ENCODE measurements around the gene SPOCK1. TPM values are rescaled to one million over a fixed set of nuclear protein-coding genes. Genes with fewer than 3 reads are reported as not detected.

The SPOCK1 gene
- total and polyA plus RNA-seq, 2 donors (not counting 3 experiments of a cell fraction or from before 2014, with no cell fraction given): 144 to 280 TPM

DNA sequence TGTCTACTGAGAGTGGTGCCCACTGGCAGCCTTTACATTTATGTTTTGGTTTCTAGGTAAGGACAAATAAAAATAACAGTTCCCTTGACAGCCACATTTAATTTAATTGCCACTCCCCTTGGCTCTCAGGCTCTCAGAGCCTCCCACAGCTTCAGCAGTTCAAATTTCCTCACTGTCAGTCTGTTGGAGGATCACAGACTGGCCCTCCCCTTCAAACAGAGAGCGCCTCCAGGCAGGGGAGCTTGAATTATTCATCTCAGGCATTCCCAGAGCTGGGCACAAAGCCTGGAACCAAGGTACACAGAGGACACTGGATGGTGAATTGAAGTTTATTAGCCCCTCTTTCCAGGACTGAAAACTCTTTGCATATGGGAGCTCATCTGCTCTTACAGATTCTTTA lies 407.7 kb downstream of the SPOCK1 start:
- Histone ChIP-seq H3K4me3 (replicated peaks in 1 of 3; ENCODE audit: insufficient read depth in 1 of 3, low read depth in 1 of 3, low read length in 3 of 3) (no peak overlapping the region), H3K9me1 (replicated peaks; ENCODE audit: control insufficient read depth, extremely low read depth, insufficient read depth, low read length) (no peaks in the 10 kb centered on the region), H3K9ac (replicated peaks; ENCODE audit: extremely low read depth, insufficient read depth, low read length) (no peak overlapping the region), H3K27me3 (ENCODE audit: control insufficient read depth in 2 of 2, insufficient read depth in 2 of 2, low read length in 2 of 2) (no peaks in the 10 kb centered on the region), H3K79me2 (ENCODE audit: control insufficient read depth, insufficient read depth, low read length) (no peaks in the 10 kb centered on the region), H4K20me1 (replicated peaks; ENCODE audit: control insufficient read depth, extremely low read depth, insufficient read depth, low read length) (no peaks in the 10 kb centered on the region), H3K27ac (ENCODE audit: insufficient read depth, low read depth, low read length) (no peak overlapping the region), H2AFZ (ENCODE audit: low read depth, low read length) (no peak overlapping the region), H3K36me3 (ENCODE audit: control insufficient read depth in 2 of 2, extremely low read depth in 1 of 2, insufficient read depth in 2 of 2, low read length in 2 of 2) (no peaks in the 10 kb centered on the region), H3K4me2 (ENCODE audit: insufficient read depth, low read length) (no peak overlapping the region), H3K9me3 (replicated peaks; ENCODE audit: control insufficient read depth, insufficient read depth, low read length) (no peaks in the 10 kb centered on the region), H3K4me1 (ENCODE audit: control insufficient read depth, extremely low read depth, insufficient read depth, low read length) (no peaks in the 10 kb centered on the region)
- DNase-seq (ENCODE audit: low read depth, low spot score) (no peak), FAIRE-seq (no peak)
- CTCF ChIA-PET: interaction anchor here (1.0 kb wide), 1 partner anchor 16 kb away, joined by 3 read pairs; no protein-coding TSS in a partner anchor
- POLR2A ChIA-PET: no interaction called here
- dilution Hi-C loops (cut with MboI; ENCODE audit: extremely low pct_ligation_motif_present, low sequenced_read_pairs) (no loop called here), intact Hi-C loops (cut with micrococcal nuclease) (no loop called here)
- TF ChIP-seq EZH2 (IDR thresholded peaks at IDR 0.05; ENCODE audit: borderline replicate concordance, low read depth, low read length, severe bottlenecking): no peak
- no peak for TF ChIP-seq POLR2A (IDR thresholded peaks at IDR 0.05; ENCODE audit: low read depth, low read length)
- TF ChIP-seq MYC (IDR thresholded peaks at IDR 0.05; ENCODE audit: low read depth, low read length): no peak
- TF ChIP-seq, protein P1, sequence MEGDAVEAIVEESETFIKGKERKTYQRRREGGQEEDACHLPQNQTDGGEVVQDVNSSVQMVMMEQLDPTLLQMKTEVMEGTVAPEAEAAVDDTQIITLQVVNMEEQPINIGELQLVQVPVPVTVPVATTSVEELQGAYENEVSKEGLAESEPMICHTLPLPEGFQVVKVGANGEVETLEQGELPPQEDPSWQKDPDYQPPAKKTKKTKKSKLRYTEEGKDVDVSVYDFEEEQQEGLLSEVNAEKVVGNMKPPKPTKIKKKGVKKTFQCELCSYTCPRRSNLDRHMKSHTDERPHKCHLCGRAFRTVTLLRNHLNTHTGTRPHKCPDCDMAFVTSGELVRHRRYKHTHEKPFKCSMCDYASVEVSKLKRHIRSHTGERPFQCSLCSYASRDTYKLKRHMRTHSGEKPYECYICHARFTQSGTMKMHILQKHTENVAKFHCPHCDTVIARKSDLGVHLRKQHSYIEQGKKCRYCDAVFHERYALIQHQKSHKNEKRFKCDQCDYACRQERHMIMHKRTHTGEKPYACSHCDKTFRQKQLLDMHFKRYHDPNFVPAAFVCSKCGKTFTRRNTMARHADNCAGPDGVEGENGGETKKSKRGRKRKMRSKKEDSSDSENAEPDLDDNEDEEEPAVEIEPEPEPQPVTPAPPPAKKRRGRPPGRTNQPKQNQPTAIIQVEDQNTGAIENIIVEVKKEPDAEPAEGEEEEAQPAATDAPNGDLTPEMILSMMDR (IDR thresholded peaks at IDR 0.05; ENCODE audit: extremely low read depth in 1 of 2, insufficient read depth in 1 of 2, low read depth in 1 of 2, low read length in 2 of 2): no peak
- TF ChIP-seq JUN (IDR thresholded peaks at IDR 0.05; ENCODE audit: borderline replicate concordance, insufficient read depth, insufficient read length, low read depth): no peak
- no peak for TF ChIP-seq GATA2 (IDR thresholded peaks at IDR 0.05; ENCODE audit: insufficient read depth, insufficient read length, low read depth, low read length)
- no peak for TF ChIP-seq FOS (IDR thresholded peaks at IDR 0.05; ENCODE audit: borderline replicate concordance, insufficient read depth, low read length)
- no peak for TF ChIP-seq POLR2AphosphoS5 (IDR thresholded peaks at IDR 0.05; ENCODE audit: insufficient read depth, low read depth, low read length)
- TF ChIP-seq, protein P2, sequence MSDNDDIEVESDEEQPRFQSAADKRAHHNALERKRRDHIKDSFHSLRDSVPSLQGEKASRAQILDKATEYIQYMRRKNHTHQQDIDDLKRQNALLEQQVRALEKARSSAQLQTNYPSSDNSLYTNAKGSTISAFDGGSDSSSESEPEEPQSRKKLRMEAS (IDR thresholded peaks at IDR 0.05; ENCODE audit: insufficient read depth, insufficient read length): no peak
- BruUV-seq (replicated peaks): no TSS peak

Measured in endothelial cell of umbilical vein (primary cell).